UCSD-AML1 (cell line): ENCODE measurements around the gene NGEF.
"Not testable (repeated sequence)": the region's sequence is repeated elsewhere in the genome, so short reads cannot be mapped to it uniquely, and the experiment has no call there.

Source experiments
- DNase-seq: peaks from one replicate; lab custom pipeline; 2025; ENCODE audit not compliant: unreplicated experiment; lab: John Stamatoyannopoulos, UW

The NGEF gene

GRCh38 chr2:233013027-233013461 is at the start of gene NGEF:
Gene NGEF (minus strand): TSS chr2:233013256. CDS start chr2:232974890, 38,366 bp downstream.
- no peak for DNase-seq

DNA sequence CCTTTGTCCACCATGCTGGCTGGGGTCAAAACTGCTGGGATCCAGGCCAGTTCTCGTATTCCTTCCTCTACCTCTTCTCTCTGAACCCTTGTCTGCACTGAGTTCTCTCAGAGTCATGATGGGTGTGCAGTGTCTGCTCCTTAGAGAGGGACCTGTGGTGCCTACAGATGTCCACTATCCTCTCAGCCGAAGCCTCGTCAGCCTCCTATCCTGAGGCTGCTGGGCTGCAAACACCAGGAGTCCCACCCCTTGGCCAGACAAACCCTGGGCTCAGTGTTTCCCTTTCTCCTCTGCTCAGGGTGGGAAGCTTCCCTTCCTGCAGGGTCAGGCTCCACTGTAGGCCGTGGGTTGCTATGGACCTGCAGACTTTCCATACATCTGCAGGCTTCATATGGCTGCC is 49.4 kb upstream of the NGEF start:
- no peak for DNase-seq

DNA sequence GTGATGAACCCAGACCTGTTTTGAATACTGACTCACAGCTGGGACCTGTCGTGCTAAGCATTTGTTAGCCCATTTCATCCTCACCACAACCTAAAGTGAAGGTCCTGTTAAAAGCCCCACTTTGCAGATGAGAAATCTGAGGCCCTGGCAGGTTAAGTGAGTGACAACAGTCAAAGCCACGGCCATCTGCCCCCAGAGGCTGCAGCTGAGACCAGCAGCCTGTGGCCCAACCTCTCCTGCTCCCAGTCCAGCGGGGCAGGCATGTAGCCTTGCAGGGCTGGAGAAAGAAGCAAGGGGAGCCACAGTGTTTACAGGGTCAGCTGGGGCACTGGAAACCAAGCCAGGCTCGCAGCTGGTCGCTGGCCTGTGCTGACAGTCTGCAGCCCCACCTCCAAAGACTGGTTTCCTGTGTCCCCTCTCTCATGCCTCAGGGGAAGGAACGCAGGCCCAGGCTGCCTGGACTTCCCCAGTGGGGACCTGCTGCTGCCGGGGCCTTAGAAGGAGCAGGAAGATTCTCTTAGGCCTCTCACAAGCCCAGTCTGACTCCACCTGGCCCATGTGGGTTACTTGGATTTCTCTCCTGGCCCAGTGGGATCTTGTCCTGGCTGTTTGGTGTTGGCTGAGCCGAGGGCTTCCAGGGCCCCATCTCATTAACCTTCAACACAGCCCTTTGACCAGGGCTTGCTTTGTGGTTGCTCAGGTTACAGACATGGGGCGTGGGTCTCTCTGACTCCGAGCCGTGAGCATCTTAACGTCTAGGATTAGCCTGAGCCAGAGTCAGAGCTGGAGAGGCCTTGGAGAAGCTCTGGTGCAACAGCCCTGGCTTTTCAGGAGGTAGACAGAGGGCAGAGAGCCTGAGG is 48.8 kb upstream of the NGEF start:
- peak; percentile 47 for DNase-seq

DNA sequence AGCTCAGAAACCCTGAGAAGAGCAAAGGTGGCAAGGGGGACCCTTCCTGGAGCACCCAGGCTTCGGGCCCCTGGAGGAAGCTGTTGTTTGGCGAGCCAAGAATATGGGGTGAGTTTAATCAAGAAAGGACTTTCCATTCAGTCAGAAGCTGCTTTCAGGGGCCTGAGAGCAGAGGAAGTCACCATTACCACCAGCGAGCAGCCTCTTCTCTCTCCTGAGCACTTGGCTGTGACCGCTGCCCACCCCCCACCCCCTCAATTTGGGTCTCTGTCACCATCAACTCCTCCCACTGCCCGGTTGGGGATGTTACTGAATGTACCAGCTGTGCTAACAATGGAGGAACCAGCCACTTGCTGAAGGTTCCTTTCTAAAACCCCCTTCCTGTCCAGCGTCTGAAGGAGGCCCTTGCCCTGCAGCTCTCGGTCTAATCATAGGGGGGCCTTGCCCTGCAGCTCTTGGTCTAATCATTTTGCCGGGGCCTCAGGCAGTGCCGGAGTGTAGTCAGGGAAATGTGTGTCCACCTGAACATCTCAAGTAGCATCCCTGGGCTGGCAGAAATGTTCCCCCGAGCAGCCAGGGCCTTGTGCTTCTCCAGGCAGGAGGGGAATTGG is 48.0 kb upstream of the NGEF start:
- no peak for DNase-seq

DNA sequence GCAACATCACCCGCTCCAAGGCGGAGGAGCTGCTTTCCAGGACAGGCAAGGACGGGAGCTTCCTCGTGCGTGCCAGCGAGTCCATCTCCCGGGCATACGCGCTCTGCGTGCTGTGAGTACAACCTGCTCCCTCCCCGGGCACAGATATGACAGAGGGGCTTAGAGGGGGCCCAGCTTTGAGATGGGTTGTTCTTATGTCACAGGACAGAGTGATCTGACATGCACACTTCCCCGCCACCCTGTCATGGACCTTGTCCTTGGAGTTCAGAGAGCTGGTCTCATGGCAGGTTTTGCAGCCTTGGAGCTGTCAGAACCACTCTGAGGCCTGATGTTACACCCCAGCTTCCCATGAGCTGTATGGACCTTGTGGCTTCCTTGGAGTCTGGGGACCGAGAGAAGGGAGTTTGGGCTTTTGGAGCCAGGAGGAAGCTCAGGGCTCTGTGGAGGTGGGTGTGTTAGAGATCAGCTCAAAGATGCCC is 47.5 kb upstream of the NGEF start:
- DNase-seq: no peak

DNA sequence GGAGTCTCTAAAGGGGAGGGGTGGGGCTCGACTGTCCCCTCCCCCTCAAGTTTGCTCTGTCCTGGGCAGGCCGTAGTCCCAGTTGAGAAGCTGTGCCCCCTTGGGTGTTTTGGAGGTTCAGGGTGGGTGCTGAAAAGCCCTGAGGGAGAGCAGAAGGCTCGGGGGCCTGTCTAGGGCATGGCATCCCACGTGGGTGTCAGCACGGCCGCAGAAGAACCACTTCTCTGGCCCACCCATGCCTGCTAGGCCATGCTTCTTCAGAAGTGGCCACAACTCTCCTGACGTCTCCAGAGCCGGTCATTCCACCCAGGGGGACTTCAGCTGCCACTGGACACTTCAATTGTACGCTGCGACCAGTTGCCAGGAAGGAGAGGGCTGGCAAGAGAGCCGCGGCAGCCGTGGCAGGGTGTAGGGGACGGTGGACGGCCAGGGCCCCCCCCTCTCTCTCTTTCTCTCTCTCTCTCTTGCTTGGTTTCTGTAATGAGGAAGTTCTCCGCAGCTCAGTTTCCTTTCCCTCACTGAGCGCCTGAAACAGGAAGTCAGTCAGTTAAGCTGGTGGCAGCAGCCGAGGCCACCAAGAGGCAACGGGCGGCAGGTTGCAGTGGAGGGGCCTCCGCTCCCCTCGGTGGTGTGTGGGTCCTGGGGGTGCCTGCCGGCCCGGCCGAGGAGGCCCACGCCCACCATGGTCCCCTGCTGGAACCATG is 46.9 kb upstream of the NGEF start, which contains the start of gene INPP5D:
Gene INPP5D (plus strand): TSS at position 546 of the 704 bp plus-strand sequence. CDS start 137 bp downstream, at position 683.
- DNase-seq: peak; percentile 85

GRCh38 chr2:233059547-233059796 is 46.4 kb upstream of the NGEF start:
- no peak for DNase-seq

DNA sequence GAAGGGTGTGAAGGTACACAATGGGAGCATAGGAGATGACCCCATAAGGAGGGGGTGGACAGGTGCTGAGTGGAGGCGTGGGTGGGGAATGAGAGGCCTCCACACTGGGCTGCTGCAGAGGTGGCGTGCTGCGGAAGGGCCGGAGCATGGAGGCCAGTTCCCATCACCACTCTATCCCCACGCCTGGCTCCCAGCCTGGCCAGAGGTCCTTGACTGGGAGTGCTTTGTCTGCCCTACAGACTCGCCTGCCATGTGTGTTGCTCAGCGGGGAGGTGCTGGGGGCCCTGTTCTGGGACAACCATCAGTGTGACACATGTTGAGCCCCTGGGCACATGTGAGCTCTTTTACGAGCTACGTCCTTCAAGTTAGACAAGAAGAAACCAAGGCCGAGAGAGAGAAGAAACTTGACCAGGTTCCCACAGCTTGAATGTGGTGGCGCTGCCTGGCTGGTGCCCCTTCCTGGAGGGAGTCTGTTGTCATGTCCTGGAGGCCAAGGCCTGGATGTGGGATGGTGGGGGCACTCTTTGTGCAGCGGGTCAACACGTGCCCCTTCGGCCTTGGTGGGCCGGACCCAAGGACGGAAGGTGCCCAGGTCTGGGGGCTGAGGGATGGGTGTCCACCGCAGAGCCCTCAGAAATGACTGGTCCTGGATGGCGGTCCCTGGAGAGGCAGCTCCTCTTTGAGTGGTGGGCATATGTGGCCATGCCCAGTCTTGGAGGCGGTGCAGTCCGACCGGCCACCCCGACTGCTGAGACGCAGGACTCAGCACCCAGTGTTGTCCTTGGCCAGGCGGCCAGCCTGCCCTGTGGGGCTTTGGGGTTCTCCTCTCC is 45.9 kb upstream of the NGEF start:
- DNase-seq: no peak

- no peak for DNase-seq
Measured at GRCh38 chr2:233056961-233057605, 44.0 kb upstream of the NGEF start.

DNA sequence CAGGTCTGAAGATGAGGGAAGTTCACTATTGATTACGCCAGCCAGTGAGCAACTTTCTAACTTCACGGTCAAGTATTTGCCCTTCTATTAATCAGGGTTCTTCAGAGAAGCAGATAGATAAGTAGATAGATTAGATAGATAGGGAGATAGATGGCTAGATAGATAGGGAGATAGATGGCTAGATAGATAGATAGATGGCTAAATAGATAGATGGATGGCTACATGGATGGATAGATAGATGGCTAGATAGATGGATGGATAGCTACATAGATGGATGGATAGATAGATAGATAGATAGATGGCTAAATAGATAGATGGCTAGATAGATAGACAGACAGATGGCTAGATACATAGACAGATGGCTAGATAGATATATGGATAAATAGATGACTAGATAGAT is 42.3 kb upstream of the NGEF start:
- DNase-seq: no peak

GRCh38 chr2:233053928-233054784 is 41.1 kb upstream of the NGEF start:
- peak; percentile 63 for DNase-seq

DNA sequence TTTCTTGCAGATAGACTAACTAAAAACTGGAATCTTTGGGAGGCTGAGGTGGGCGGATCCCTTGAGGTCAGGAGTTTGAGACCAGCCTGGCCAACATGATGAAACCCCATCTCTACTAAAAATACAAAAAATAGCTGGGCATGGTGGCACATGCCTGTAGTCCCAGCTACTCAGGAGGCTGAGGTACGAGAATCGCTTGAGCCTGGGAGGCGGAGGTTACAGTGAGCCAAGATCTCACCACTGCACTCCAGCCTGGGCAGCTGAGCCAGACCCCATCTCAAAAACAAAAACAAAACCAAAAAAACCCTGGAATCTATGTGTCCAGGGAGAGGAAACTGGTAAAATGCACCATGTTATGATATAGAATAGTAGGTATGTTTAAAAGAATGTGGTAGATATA is 39.5 kb upstream of the NGEF start:
- not testable (repeated sequence) for DNase-seq

DNA sequence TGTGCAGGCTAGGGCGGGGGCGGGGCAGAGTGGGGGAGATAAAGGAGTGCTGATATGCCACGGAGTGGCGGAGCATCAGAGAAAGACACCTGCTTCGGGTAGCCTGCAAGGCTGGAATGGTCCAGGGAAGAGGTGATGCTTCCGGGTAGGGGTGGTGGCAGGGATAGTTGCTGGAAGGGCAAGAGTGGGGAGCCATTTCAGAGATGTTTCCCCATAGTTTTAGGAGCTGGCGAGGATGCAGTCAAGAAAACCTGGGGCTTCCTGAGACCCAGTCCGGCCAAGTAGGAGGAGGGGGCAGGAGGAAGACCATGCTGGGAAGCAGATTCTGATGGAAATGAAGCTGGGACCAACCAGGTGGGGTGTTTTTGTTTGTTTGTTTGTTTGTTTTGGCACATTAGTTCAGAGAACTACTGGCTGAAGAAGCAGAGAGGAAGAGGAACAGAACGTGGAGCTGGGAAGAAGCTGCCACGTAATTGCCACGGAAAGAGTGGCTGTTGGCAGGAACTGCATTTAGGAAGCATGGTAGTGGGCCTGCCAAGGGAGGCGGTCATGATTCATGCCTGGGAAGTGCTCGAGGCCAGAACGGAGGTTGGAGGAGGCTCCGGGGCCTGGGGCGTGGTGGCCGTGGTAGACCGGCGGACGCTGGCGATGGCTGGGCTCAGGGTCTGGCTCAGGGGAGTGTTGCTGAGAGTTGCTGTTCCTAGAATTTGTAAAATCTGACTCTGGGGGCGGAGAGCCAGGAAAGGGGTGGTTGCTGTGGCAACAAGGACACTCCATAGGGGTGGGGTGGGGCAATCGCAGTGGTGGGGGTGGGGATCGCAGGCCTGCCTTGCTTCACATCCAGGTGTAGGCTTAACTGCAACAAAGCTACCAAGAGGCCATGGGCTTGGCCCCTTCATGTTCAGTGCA is 38.4 kb upstream of the NGEF start:
- peak; percentile 68 for DNase-seq

GRCh38 chr2:233049194-233049761 is 36.2 kb upstream of the NGEF start:
- DNase-seq: no peak

GRCh38 chr2:233048569-233049193 is 35.6 kb upstream of the NGEF start:
- no peak for DNase-seq

DNA sequence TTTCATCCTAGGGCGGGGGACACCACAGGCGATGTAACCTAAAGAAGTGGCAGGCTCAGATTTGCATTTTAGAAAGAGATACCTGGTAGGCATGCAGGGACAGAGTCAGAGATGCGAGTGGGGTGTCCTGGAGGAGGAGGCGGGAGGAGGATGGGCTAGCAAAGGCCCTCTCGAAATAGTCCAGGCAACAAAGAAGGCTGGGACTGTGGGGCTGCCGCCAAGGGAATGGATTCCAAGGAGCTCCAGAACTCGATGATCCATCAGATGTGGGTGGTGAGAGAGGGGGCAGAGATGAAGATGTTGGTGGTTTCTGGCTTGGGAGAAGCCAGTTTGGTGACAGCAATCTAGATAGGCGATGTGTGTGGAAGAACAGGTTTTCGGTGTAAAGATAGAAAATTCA is 34.6 kb upstream of the NGEF start:
- no peak for DNase-seq

DNA sequence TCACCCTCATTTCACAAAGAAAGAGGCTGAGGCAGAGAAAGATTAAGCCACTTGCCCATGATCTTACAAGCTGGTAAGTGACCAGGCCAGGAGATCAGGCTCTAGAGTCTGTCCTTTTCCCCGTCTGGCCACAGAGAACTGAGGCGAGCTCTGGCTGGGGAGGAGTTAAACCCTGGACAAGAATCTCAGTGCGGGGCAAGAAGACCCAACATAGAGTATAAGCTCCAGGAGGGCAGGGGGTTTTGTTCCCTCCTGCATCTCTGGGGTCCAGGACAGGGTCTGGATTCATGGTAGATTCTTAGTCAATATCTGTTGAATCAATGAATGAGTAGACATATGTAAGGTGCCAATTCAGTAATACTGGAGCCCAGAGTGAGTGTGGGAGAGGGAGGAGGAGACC is 34.1 kb upstream of the NGEF start:
- DNase-seq: no peak
